ENCODE results near the gene PPME1. TPM values are rescaled to one million over a fixed set of nuclear protein-coding genes. Genes with fewer than 3 reads are reported as not detected.

Gene PPME1
- total RNA-seq, 4 donors from 2014 or later: 32.3 to 55.3 (median 38.8) TPM

DNA sequence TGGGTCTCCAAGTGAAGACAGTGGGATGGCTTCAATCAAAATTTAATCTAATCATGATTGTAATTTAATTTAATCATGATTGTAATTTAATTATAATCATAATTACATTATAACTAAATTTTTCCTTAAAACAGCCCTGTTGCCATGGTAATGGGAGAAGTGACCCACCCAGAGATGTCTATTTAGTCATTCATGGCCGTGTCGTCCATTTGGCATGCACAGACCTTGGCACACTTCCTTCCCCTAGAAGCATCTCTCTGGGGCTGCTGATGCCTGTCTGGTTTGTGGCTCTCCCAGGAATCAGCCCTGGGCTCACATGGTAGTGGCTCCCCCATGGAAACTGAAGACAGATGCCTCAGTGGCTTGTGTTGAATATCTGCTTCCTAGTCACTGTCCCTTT is 113.4 kb downstream of the PPME1 start:
- intact Hi-C loops (cut with DNase I): no loop called here
- Histone ChIP-seq H3K4me1 (peaks cover 0 to 22% of the 10 kb centered on the region in 2 donors), H3K4me3 (replicated peaks in 1 of 3) (no peak overlapping the region), H3K27me3 (no peaks in the 10 kb centered on the region), H3K27ac (no peak overlapping the region), H3K9me3 (no peaks in the 10 kb centered on the region), H3K36me3 (no peaks in the 10 kb centered on the region)
- TF ChIP-seq, protein P1, sequence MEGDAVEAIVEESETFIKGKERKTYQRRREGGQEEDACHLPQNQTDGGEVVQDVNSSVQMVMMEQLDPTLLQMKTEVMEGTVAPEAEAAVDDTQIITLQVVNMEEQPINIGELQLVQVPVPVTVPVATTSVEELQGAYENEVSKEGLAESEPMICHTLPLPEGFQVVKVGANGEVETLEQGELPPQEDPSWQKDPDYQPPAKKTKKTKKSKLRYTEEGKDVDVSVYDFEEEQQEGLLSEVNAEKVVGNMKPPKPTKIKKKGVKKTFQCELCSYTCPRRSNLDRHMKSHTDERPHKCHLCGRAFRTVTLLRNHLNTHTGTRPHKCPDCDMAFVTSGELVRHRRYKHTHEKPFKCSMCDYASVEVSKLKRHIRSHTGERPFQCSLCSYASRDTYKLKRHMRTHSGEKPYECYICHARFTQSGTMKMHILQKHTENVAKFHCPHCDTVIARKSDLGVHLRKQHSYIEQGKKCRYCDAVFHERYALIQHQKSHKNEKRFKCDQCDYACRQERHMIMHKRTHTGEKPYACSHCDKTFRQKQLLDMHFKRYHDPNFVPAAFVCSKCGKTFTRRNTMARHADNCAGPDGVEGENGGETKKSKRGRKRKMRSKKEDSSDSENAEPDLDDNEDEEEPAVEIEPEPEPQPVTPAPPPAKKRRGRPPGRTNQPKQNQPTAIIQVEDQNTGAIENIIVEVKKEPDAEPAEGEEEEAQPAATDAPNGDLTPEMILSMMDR (IDR thresholded peaks at IDR 0.05): no peak
- TF ChIP-seq POLR2A (IDR thresholded peaks at IDR 0.05): no peak
- no peak for DNase-seq
- 82 to 86% methylated on average over 2 of the region's 2 CpGs for whole genome bisulfite sequencing, 2 donors

GRCh38 chr11:74288161-74288560 is 117.1 kb downstream of the PPME1 start:
- peak in 1 of 2 donors; percentile 12 for DNase-seq
- Histone ChIP-seq H3K9me3 (no peaks in the 10 kb centered on the region), H3K4me1 (peaks cover 0 to 10% of the 10 kb centered on the region in 2 donors), H3K36me3 (no peaks in the 10 kb centered on the region), H3K27me3 (no peaks in the 10 kb centered on the region), H3K27ac (no peak overlapping the region), H3K4me3 (replicated peaks in 1 of 3) (no peak overlapping the region)
- 32 to 62% methylated on average over 1 of the region's 1 CpG for WGBS, 2 donors
- intact Hi-C loops (cut with DNase I): no loop called here
- TF ChIP-seq POLR2A (IDR thresholded peaks at IDR 0.05): no peak
- TF ChIP-seq, protein P1 (IDR thresholded peaks at IDR 0.05): no peak

DNA sequence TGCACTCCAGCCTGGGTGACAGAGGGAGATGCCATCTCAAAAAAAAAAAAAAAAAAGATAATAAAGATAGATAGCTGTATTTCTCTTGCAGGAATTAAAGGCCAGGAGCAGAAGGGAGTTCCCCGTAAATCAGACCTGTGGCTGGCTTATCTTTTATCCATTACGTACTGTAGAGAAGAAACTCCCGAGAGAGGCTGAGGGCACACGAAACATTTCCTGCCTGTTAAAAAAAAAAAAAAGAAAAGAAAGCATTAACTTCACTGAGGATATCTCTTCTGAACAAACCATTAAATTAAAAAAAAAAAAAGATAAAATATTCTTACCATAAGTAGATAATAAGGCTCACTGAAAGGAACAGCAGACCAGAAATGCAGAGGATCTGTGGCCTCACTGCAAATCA is 117.8 kb downstream of the PPME1 start:
- Histone ChIP-seq H3K36me3 (no peaks in the 10 kb centered on the region), H3K27ac (no peak overlapping the region), H3K4me1 (peaks cover 0 to 10% of the 10 kb centered on the region in 2 donors), H3K9me3 (no peaks in the 10 kb centered on the region), H3K4me3 (replicated peaks in 1 of 3) (no peak overlapping the region), H3K27me3 (no peaks in the 10 kb centered on the region)
- TF ChIP-seq POLR2A (IDR thresholded peaks at IDR 0.05): no peak
- TF ChIP-seq, protein P1 (IDR thresholded peaks at IDR 0.05): no peak
- DNase-seq: no peak
- 63 to 76% methylated on average over 4 of the region's 4 CpGs for WGBS, 2 donors
- intact Hi-C loops (cut with DNase I): no loop called here

DNA sequence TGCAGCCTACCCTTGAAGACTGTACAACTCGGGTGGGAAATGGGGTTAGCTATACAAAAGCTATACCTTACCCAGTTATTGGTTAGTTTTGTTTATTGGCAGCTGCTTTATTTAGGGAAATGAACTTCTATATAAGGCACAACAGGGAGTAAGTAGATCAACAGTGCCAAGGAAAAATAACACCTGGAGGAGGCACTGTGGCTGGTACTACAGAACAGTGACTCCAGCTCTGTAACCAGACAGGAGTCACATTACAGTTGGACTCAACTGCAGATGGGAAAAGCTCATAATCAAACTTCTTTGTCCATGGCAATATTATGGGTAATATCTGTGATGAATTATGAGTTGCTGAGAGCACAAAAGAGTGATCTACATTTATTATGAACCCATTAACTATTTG is 126.4 kb downstream of the PPME1 start:
- no peaks in the 10 kb centered on the region for H3K27me3 ChIP-seq
- TF ChIP-seq, protein P1 (IDR thresholded peaks at IDR 0.05): no peak
- no peak for TF ChIP-seq POLR2A (IDR thresholded peaks at IDR 0.05)
- intact Hi-C loops (cut with DNase I): no loop called here
- H3K4me3 ChIP-seq (replicated peaks in 1 of 3): no peak overlapping the region
- 95 to 97% methylated on average over 1 of the region's 1 CpG for WGBS, 2 donors
- DNase-seq: no peak
- H3K27ac ChIP-seq: no peak overlapping the region
- no peaks in the 10 kb centered on the region for H3K36me3 ChIP-seq
- H3K9me3 ChIP-seq: no peaks in the 10 kb centered on the region
- no peaks in the 10 kb centered on the region for H3K4me1 ChIP-seq

- DNase-seq: no peak
- no peak overlapping the region for H3K27ac ChIP-seq
- no peak overlapping the region for H3K4me3 ChIP-seq (replicated peaks in 1 of 3)
- TF ChIP-seq, protein P1 (IDR thresholded peaks at IDR 0.05): no peak
- no peak for TF ChIP-seq POLR2A (IDR thresholded peaks at IDR 0.05)
- 86 to 89% methylated on average over 3 of the region's 3 CpGs for WGBS, 2 donors
- no peaks in the 10 kb centered on the region for H3K36me3 ChIP-seq
- H3K4me1 ChIP-seq: no peaks in the 10 kb centered on the region
- intact Hi-C loops (cut with DNase I): no loop called here
- H3K27me3 ChIP-seq: no peaks in the 10 kb centered on the region
- no peaks in the 10 kb centered on the region for H3K9me3 ChIP-seq
Measured at GRCh38 chr11:74299015-74299414, 127.9 kb downstream of the PPME1 start.

Small RNA genes within 50 kb of the gene (small RNA-seq; reads per million reads assigned to genes)
- not detected for gene AP002392.1
- not detected for gene RF00409

Other genes starting within 250 kb of the PPME1 start
- gene DNAJB13, start 220.3 kb upstream of the PPME1 start, total RNA-seq: under 1 TPM in 1 of 4 donors, not detected in 3; 0.75 TPM
- 10 to 100 TPM; 41.4 to 97.0 (median 52.5) TPM for gene UCP2, start 188.4 kb upstream of the PPME1 start, total RNA-seq
- gene UCP3, start 162.2 kb upstream of the PPME1 start, total RNA-seq: 1 to 10 TPM; 3.1 to 3.6 (median 3.4) TPM
- gene C2CD3, start 287 bp upstream of the PPME1 start, total RNA-seq: 10 to 100 TPM; 37.8 to 85.8 (median 40.7) TPM
- 1 to 10 TPM; 1.6 to 4.3 (median 2.7) TPM for gene P4HA3, start 140.4 kb downstream of the PPME1 start, total RNA-seq
- gene PGM2L1, start 227.1 kb downstream of the PPME1 start, total RNA-seq: 10 to 100 TPM in 1 of 4 donors, 1 to 10 TPM in 3; 5.0 to 11.4 (median 5.6) TPM